Vagina (tissue), 2 donors: ENCODE measurements around the gene TRUB1.

Experiments used
- CTCF ChIP-seq, 3 experiments: fragments of 450-650 bp in 2 of 3; fragments of 200-600 bp in 1 of 3; sonication (generic) in 1 of 3; IDR thresholded peaks; one replicate each; pipeline ENCODE4 v1.5.1; 2017 to 2019; ENCODE audit warnings: antibody characterized with exemption in 3 of 3, mild to moderate bottlenecking in 2 of 3, moderate library complexity in 2 of 3
- POLR2A ChIP-seq, 2 donors: fragments of 450-650 bp; IDR thresholded peaks; one replicate each; pipeline ENCODE4 v1.6.1; 2017; ENCODE audit warnings: antibody characterized with exemption in 2 of 2, mild to moderate bottlenecking in 2 of 2, moderate library complexity in 2 of 2
- POLR2AphosphoS5 ChIP-seq, 2 donors: sonication (generic); formaldehyde crosslinking; IDR thresholded peaks; one replicate each; pipeline ENCODE4 v1.9.0; 2017; ENCODE audit warnings: antibody characterized with exemption in 2 of 2, mild to moderate bottlenecking in 2 of 2, low read depth in 1 of 2; ENCODE audit not compliant: insufficient read depth in 1 of 2

GRCh38 chr10:114938856-114939193 is 830 bp downstream of the TRUB1 start:
- TF ChIP-seq CTCF (IDR thresholded peaks at IDR 0.05) (no peak), POLR2A (IDR thresholded peaks at IDR 0.05) (no peak), POLR2AphosphoS5 (IDR thresholded peaks at IDR 0.05; ENCODE audit: insufficient read depth in 1 of 2, low read depth in 1 of 2) (no peak)
